Tibial nerve (tissue), 4 donors: ENCODE data around the gene ARID1B. TPM values are rescaled to one million over a fixed set of nuclear protein-coding genes. Genes with fewer than 3 reads are reported as not detected.

Source experiments
- DNase-seq, 2 donors: peaks; one replicate each; pipeline ENCODE4 v3.0.0-alpha.2; 2019; ENCODE audit warnings: low spot score in 2 of 2
- H3K27ac ChIP-seq, 4 donors: fragments of 200-600 bp; sonication (generic) in 3 of 4; one replicate each; pipeline ENCODE4 v1.5.1; 2017 to 2019; ENCODE audit warnings: mild to moderate bottlenecking in 1 of 4
- H3K27me3 ChIP-seq, 2 donors: fragments of 200-600 bp; sonication (generic) in 1 of 2; one replicate each; pipeline versions ENCODE4 v1.5.1 to v1.6.0; 2017 to 2019
- H3K36me3 ChIP-seq, 3 donors: fragments of 200-600 bp; sonication (generic); one replicate each; pipeline ENCODE4 v1.5.1; 2018 to 2019
- H3K4me1 ChIP-seq, 4 donors: fragments of 200-600 bp; sonication (generic) in 3 of 4; one replicate each; pipeline ENCODE4 v1.5.1; 2017 to 2019
- H3K4me3 ChIP-seq, 4 donors: fragments of 200-600 bp; sonication (generic) in 3 of 4; one replicate each; pipeline ENCODE4 v1.5.1; 2017 to 2019; ENCODE audit warnings: mild to moderate bottlenecking in 1 of 4, moderate library complexity in 1 of 4
- H3K9me3 ChIP-seq, 4 donors: fragments of 200-600 bp; sonication (generic) in 3 of 4; one replicate each; pipeline ENCODE4 v1.5.1; 2017 to 2019
- EP300 ChIP-seq, 2 donors: sonication (generic); formaldehyde crosslinking; IDR thresholded peaks; one replicate each; pipeline ENCODE4 v1.6.1; 2017; ENCODE audit warnings: antibody characterized with exemption in 2 of 2, mild to moderate bottlenecking in 1 of 2
- POLR2A ChIP-seq, 2 donors: fragments of 450-650 bp; IDR thresholded peaks; one replicate each; pipeline ENCODE4 v1.6.1; 2017; ENCODE audit warnings: antibody characterized with exemption in 2 of 2, mild to moderate bottlenecking in 2 of 2, moderate library complexity in 2 of 2
- WGBS, 2 donors: methylation state at CpG; one replicate each; pipeline ENCODE4 v1.1.5; 2018; 5-methylcytosine and 5-hydroxymethylcytosine counted together
- total RNA-seq, 4 donors: library from RNA; depleted of rRNA; stranded (reverse); fragments of >200 nt; gene quantifications; one replicate each; pipeline ENCODE4 v1.1.0, GENCODE V29; 2016
- TF ChIP-seq, protein P1 (sequence below), 5 experiments: fragments of 200-600 bp in 3 of 5; fragments of 450-650 bp in 2 of 5; sonication (generic) in 3 of 5; IDR thresholded peaks; one replicate each; pipeline ENCODE4 v1.5.1; 2016 to 2019; ENCODE audit warnings: antibody characterized with exemption in 5 of 5, mild to moderate bottlenecking in 3 of 5, moderate library complexity in 2 of 5

ARID1B gene
- total RNA-seq, 4 donors from 2014 or later: 91.5 to 123 (median 110) TPM

DNA sequence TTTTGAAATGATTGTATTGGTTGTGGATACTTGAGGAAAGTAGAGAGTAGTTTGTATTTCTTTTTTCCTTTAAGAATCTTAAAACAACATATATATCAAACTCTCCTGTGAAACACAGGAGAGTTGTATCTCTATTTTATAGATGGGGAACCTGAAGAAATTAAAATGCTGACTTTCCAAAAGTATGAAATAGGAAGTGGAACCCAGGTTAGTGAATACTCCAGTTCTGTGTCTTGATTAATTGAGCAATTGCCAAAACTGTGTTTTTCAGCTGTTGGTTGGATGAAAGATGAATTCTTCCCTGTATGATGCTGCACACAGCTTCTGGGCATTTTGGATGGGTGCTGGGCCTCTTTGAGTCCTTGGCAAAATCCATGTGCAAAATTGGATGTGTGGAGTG, 86.3 kb downstream of the ARID1B start:
- DNase-seq: no peak
- H3K4me3 ChIP-seq: no peak overlapping the region
- no peaks in the 10 kb centered on the region for H3K27me3 ChIP-seq
- no peak for TF ChIP-seq POLR2A (IDR thresholded peaks at IDR 0.05)
- no peak for TF ChIP-seq EP300 (IDR thresholded peaks at IDR 0.05)
- TF ChIP-seq, protein P1, sequence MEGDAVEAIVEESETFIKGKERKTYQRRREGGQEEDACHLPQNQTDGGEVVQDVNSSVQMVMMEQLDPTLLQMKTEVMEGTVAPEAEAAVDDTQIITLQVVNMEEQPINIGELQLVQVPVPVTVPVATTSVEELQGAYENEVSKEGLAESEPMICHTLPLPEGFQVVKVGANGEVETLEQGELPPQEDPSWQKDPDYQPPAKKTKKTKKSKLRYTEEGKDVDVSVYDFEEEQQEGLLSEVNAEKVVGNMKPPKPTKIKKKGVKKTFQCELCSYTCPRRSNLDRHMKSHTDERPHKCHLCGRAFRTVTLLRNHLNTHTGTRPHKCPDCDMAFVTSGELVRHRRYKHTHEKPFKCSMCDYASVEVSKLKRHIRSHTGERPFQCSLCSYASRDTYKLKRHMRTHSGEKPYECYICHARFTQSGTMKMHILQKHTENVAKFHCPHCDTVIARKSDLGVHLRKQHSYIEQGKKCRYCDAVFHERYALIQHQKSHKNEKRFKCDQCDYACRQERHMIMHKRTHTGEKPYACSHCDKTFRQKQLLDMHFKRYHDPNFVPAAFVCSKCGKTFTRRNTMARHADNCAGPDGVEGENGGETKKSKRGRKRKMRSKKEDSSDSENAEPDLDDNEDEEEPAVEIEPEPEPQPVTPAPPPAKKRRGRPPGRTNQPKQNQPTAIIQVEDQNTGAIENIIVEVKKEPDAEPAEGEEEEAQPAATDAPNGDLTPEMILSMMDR (IDR thresholded peaks at IDR 0.05): no peak
- H3K36me3 ChIP-seq: no peaks in the 10 kb centered on the region
- H3K27ac ChIP-seq: no peak overlapping the region
- H3K9me3 ChIP-seq: peaks cover 0 to 7% (median 0%) of the 10 kb centered on the region in 4 donors
- peaks cover 0 to 43% (median 11%) of the 10 kb centered on the region in 4 donors for H3K4me1 ChIP-seq

DNA sequence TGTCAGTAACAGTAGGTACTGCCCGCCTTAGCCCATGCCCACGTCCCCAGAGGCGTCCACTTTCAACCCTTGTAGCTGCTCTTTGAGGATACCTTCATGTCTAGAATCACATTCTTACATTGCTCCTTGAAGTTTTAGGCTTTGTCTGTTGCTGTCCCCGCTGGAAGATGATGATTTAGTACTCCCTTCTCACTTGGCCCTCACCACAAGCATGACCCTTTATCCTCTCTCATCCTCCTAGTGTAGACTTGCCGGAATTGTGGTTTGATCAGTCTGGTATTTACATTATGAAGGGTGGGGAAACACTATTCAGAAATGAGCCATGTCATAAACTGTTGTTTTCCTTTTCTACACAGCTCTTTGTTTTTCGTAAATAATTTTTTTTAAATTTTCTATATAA, 87.4 kb downstream of the ARID1B start:
- TF ChIP-seq POLR2A (IDR thresholded peaks at IDR 0.05): no peak
- Histone ChIP-seq H3K36me3 (no peaks in the 10 kb centered on the region), H3K4me3 (no peak overlapping the region), H3K27me3 (no peaks in the 10 kb centered on the region), H3K27ac (no peak overlapping the region), H3K4me1 (peaks cover 0 to 40% (median 11%) of the 10 kb centered on the region in 4 donors), H3K9me3 (peaks cover 0 to 7% (median 0%) of the 10 kb centered on the region in 4 donors)
- 95% methylated on average over 6 of the region's 6 CpGs for WGBS, 2 donors
- DNase-seq: no peak

GRCh38 chr6:156865019-156865629, 87.9 kb downstream of the ARID1B start:
- TF ChIP-seq POLR2A (IDR thresholded peaks at IDR 0.05): no peak
- TF ChIP-seq, protein P1 (IDR thresholded peaks at IDR 0.05): no peak
- TF ChIP-seq EP300 (IDR thresholded peaks at IDR 0.05): no peak
- no peaks in the 10 kb centered on the region for H3K36me3 ChIP-seq
- 96 to 97% methylated on average over 1 of the region's 1 CpG for WGBS, 2 donors
- no peak for DNase-seq
- no peak overlapping the region for H3K27ac ChIP-seq
- H3K4me1 ChIP-seq: peaks cover 0 to 42% (median 9%) of the 10 kb centered on the region in 4 donors
- H3K9me3 ChIP-seq: peaks cover 0 to 7% (median 0%) of the 10 kb centered on the region in 4 donors
- no peaks in the 10 kb centered on the region for H3K27me3 ChIP-seq
- no peak overlapping the region for H3K4me3 ChIP-seq

GRCh38 chr6:156866220-156867015, 89.2 kb downstream of the ARID1B start:
- no peak overlapping the region for H3K4me3 ChIP-seq
- H3K27ac ChIP-seq: no peak overlapping the region
- peaks cover 0 to 55% (median 6%) of the 10 kb centered on the region in 4 donors for H3K4me1 ChIP-seq
- 55 to 57% methylated on average over 10 of the region's 10 CpGs for WGBS, 2 donors
- no peaks in the 10 kb centered on the region for H3K36me3 ChIP-seq
- no peak for DNase-seq
- H3K27me3 ChIP-seq: no peaks in the 10 kb centered on the region
- H3K9me3 ChIP-seq: peaks cover 0 to 7% (median 0%) of the 10 kb centered on the region in 4 donors
- TF ChIP-seq EP300 (IDR thresholded peaks at IDR 0.05): no peak
- TF ChIP-seq, protein P1 (IDR thresholded peaks at IDR 0.05): no peak
- no peak for TF ChIP-seq POLR2A (IDR thresholded peaks at IDR 0.05)

GRCh38 chr6:156867121-156867520, 89.9 kb downstream of the ARID1B start:
- Histone ChIP-seq H3K4me3 (no peak overlapping the region), H3K27me3 (no peaks in the 10 kb centered on the region), H3K4me1 (peaks cover 0 to 60% (median 6%) of the 10 kb centered on the region in 4 donors), H3K27ac (no peak overlapping the region), H3K36me3 (no peaks in the 10 kb centered on the region), H3K9me3 (peaks cover 0 to 7% (median 0%) of the 10 kb centered on the region in 4 donors)
- TF ChIP-seq POLR2A (IDR thresholded peaks at IDR 0.05): no peak
- TF ChIP-seq, protein P1 (IDR thresholded peaks at IDR 0.05): no peak
- no peak for TF ChIP-seq EP300 (IDR thresholded peaks at IDR 0.05)
- DNase-seq: no peak
- 78 to 89% methylated on average over 2 of the region's 2 CpGs for WGBS, 2 donors
